ENCODE results near the gene CLCNKA. TPM values are rescaled to one million over a fixed set of nuclear protein-coding genes. Genes with fewer than 3 reads are reported as not detected.

CLCNKA gene
- total and polyA plus RNA-seq, 2 of the 8 experiments (the other 6 are each of a cell fraction or from before 2014, with no cell fraction given), result 0.95 to 2.0 TPM

DNA sequence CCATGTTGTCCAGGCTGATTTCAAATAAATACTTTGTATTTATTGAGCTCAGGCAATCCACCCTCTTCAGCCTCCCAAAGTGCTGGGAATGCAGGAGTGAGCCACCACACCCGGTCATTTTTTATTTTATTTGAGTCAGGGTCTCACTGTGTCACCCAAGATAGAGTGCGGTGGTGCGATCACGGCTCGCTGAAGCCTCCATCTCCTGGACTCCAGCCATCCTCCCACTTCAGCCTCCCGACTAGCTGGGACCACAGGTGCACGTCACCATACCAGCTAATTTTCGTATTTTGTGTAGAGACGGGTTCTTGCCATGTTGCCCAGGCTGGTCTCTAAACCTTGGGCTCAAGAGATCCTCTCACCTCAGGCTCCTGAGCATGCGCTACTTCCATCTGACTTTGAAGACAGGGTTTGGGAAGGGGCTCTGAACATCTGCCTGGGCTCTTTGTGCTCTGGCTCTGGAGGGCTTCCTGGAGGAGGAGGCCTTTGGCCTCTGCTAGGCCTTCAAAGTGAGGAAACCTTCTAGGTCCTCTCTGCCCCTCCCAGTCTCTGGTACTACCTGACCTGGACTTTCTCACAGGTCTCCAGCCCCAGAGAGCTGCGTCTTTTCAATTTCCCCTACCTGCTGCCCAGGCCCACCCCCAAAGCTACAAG, 9.8 kb upstream of the CLCNKA start:
- no peak overlapping the region for H2AFZ ChIP-seq (ENCODE audit: low read length)
- H3K4me1 ChIP-seq (replicated peaks in 1 of 4; ENCODE audit: control insufficient read depth in 3 of 4, insufficient read depth in 4 of 4, low read length in 3 of 4), result peaks cover 5 to 28% (median 17%) of the 10 kb centered on the region in 4 experiments
- H3K27ac ChIP-seq (ENCODE audit: low read depth, low read length), result no peak overlapping the region
- H3K9ac ChIP-seq (replicated peaks in 1 of 4; ENCODE audit: extremely low read depth in 1 of 4, low read depth in 3 of 4, low read length in 3 of 4), result peak overlapping the region in 2 of 4 experiments; percentile 9 to 24; a peak in 3 of 7 replicates
- no peaks in the 10 kb centered on the region for H3K79me2 ChIP-seq (ENCODE audit: control insufficient read depth in 1 of 2, insufficient read depth in 2 of 2, low read length in 2 of 2)
- no peak overlapping the region for H3K56ac ChIP-seq (replicated peaks; ENCODE audit: insufficient read length, low read depth, low read length)
- H3K4me3 ChIP-seq (ENCODE audit: extremely low read depth in 1 of 4, insufficient read depth in 2 of 4, low read depth in 3 of 4, low read length in 4 of 4), result peak overlapping the region in 2 of 4 experiments; percentile 24 to 64; a peak in 4 of 8 replicates
- no peaks in the 10 kb centered on the region; the same call in 1 of the 2 replicates for H3K23me2 ChIP-seq (ENCODE audit: low read depth, low read length)
- peak overlapping the region; percentile 27 for H4K5ac ChIP-seq (ENCODE audit: insufficient read length, low read depth, low read length)
- H2BK20ac ChIP-seq (ENCODE audit: low read length), result peak overlapping the region; percentile 6; the same call in 1 of the 2 replicates
- no peak overlapping the region for H3K14ac ChIP-seq (ENCODE audit: insufficient read length)
- H3K9me3 ChIP-seq (ENCODE audit: insufficient read depth in 2 of 2, low read depth in 1 of 2, low read length in 1 of 2), result no peaks in the 10 kb centered on the region
- H2AK5ac ChIP-seq (ENCODE audit: low read depth, low read length), result peak overlapping the region; percentile 7; the same call in 1 of the 2 replicates
- no peaks in the 10 kb centered on the region for H3K36me3 ChIP-seq (ENCODE audit: control insufficient read depth in 2 of 4, insufficient read depth in 4 of 4, low read length in 3 of 4)
- H2BK15ac ChIP-seq (ENCODE audit: low read length), result peak overlapping the region; percentile 75; the same call in 1 of the 2 replicates
- no peak overlapping the region for H2BK120ac ChIP-seq (replicated peaks; ENCODE audit: low read depth, low read length)
- H4K20me1 ChIP-seq (replicated peaks in 1 of 2; ENCODE audit: control insufficient read depth in 1 of 2, insufficient read depth in 2 of 2, low read length in 2 of 2), result no peaks in the 10 kb centered on the region
- ChIA-PET CTCF (ENCODE audit: partially characterized antibody) (interaction anchor here (0.9 to 8.9 kb wide), 10 partner anchors 9 to 220 kb away, joined by 3 to 74 read pairs (median 6); partner anchors contain the start of genes CLCNKA and HSPB7), POLR2A (ENCODE audit: partially characterized antibody) (interaction anchor here (0.6 to 2.7 kb wide), 8 partner anchors 10 to 366 kb away, joined by 3 to 13 read pairs (median 4); partner anchors contain the start of genes CLCNKA and ZBTB17)
- H4K91ac ChIP-seq (replicated peaks; ENCODE audit: insufficient read length, low read length), result peak overlapping the region; percentile 4
- no peak overlapping the region for H3K23ac ChIP-seq (ENCODE audit: insufficient read length)
- H2BK5ac ChIP-seq (ENCODE audit: low read depth, low read length), result peak overlapping the region; percentile 95; the same call in 1 of the 2 replicates
- H3K27me3 ChIP-seq (replicated peaks in 1 of 4; ENCODE audit: control insufficient read depth in 3 of 4, extremely low read depth in 1 of 4, insufficient read depth in 3 of 4, low read length in 3 of 4), result no peaks in the 10 kb centered on the region; a peak in 1 of 7 replicates
- peak overlapping the region; percentile 84 for H3K18ac ChIP-seq (ENCODE audit: extremely low read depth, low read length)
- H3K79me1 ChIP-seq (ENCODE audit: low read depth, low read length), result no peaks in the 10 kb centered on the region
- no peak for FAIRE-seq
- peak overlapping the region; percentile 45 to 66 for H3K4me2 ChIP-seq (ENCODE audit: insufficient read depth in 1 of 2, low read depth in 2 of 2, low read length in 2 of 2)
- peak overlapping the region; percentile 95 for H2BK12ac ChIP-seq (ENCODE audit: low read depth, low read length)
- no peak for DNase-seq (ENCODE audit: low read depth in 1 of 2, low spot score in 2 of 2)
- 0 out of 2 replicates have a peak overlapping the region, but pooled peaks have one; percentile 54 for H4K8ac ChIP-seq (ENCODE audit: extremely low read depth, insufficient read depth, low read length)
- no peak for TF ChIP-seq CHD1 (IDR thresholded peaks at IDR 0.05; ENCODE audit: low read depth, low read length)
- TF ChIP-seq CEBPB (IDR thresholded peaks at IDR 0.05; ENCODE audit: low read depth, low read length), result no peak
- TF ChIP-seq SRF (IDR thresholded peaks at IDR 0.05; ENCODE audit: low read depth, low read length), result no peak
- TF ChIP-seq, protein P1, sequence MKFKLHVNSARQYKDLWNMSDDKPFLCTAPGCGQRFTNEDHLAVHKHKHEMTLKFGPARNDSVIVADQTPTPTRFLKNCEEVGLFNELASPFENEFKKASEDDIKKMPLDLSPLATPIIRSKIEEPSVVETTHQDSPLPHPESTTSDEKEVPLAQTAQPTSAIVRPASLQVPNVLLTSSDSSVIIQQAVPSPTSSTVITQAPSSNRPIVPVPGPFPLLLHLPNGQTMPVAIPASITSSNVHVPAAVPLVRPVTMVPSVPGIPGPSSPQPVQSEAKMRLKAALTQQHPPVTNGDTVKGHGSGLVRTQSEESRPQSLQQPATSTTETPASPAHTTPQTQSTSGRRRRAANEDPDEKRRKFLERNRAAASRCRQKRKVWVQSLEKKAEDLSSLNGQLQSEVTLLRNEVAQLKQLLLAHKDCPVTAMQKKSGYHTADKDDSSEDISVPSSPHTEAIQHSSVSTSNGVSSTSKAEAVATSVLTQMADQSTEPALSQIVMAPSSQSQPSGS (IDR thresholded peaks at IDR 0.05; ENCODE audit: low read length), result no peak
- no peak for TF ChIP-seq YY1 (IDR thresholded peaks at IDR 0.05; ENCODE audit: low read depth, low read length)
- 90% methylated on average over 11 of the region's 11 CpGs; no CpG with 5 or more reads in 1 of the 2 experiments for WGBS, 2 experiments (ENCODE audit: extremely low coverage in 1 of 2, insufficient coverage in 1 of 2, insufficient read length in 1 of 2, insufficient replicate concordance in 2 of 2, low coverage in 1 of 2, low lambda C conversion rate in 2 of 2, missing lambda C conversion rate in 1 of 2)
- no peak overlapping the region for H3K4ac ChIP-seq (replicated peaks; ENCODE audit: insufficient read length, low read depth, low read length)
